ENCODE results near the gene ABCC1. TPM values are rescaled to one million over a fixed set of nuclear protein-coding genes. Genes with fewer than 3 reads are reported as not detected.

Gene ABCC1
- total RNA-seq, 1 experiment from 2014 or later = 56.4 TPM

DNA sequence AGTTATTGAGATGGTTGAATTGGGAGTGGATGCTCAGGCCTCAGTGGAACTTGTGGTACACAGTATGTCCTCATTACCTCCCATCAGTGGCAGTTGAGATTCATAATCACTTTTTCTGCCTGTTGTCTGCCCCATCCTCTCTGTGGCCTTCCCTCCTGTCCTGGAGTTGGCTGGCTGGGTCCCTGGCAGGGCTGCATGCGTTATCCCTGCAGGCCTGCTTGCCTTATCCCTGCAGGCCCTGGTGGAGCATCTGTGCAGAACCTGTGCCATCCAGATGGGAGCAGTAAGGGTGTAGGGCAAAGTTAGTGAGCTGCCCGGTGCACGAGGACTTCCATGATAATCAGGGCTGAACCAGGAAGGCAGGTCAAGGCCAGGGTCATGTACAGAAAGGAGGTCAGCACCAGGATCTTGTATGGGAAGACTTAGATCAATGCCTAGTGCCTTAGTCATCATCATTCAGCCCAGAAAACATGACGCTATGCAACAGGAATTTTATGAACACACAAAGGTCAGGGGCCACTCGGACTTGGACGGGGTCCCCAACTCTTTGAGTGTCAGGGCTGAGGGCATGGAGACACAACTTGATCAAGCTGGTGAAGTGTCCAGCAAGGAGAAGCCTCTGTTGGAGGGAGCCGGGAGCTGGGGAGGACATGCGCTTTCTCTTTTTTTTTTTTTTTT, 47.2 kb downstream of the ABCC1 start:
- Histone ChIP-seq H3K56ac (ENCODE audit: insufficient read length, low read depth, low read length) (no peak overlapping the region), H3K23ac (ENCODE audit: insufficient read length, low read depth, low read length) (no peak overlapping the region), H3K4me2 (ENCODE audit: insufficient read depth, insufficient read length, low read length) (no peak overlapping the region), H3K27ac (ENCODE audit: insufficient read length, low read depth, low read length) (no peak overlapping the region), H3K23me2 (ENCODE audit: insufficient read length, low read depth, low read length, poor library complexity, severe bottlenecking) (no peaks in the 10 kb centered on the region), H3K4ac (ENCODE audit: low read depth, low read length) (no peak overlapping the region), H2BK120ac (ENCODE audit: low read depth, low read length, poor library complexity, severe bottlenecking) (no peak overlapping the region), H3K18ac (ENCODE audit: insufficient read length, low read depth, low read length) (no peak overlapping the region), H3K9ac (ENCODE audit: extremely low read depth, insufficient read length, low read length) (no peak overlapping the region), H2AK5ac (ENCODE audit: insufficient read length, low read length) (no peak overlapping the region), H3K4me1 (ENCODE audit: insufficient read depth, low read length) (no peaks in the 10 kb centered on the region; the same call in 1 of the 2 replicates), H3K27me3 (ENCODE audit: insufficient read depth, low read length) (no peaks in the 10 kb centered on the region), H3K9me3 (ENCODE audit: control insufficient read depth, low read depth, low read length) (no peaks in the 10 kb centered on the region), H3K14ac (ENCODE audit: insufficient read depth, low read length) (no peak overlapping the region), H2BK15ac (ENCODE audit: low read depth, low read length) (no peak overlapping the region), H4K8ac (replicated peaks; ENCODE audit: insufficient read length, low read depth, low read length) (no peak overlapping the region), H3K79me2 (ENCODE audit: insufficient read depth, low read length) (peaks cover 10% of the 10 kb centered on the region; the same call in 1 of the 2 replicates), H3T11ph (ENCODE audit: low read length) (no peak overlapping the region), H4K5ac (ENCODE audit: insufficient read length, low read depth, low read length) (no peak overlapping the region), H2AFZ (ENCODE audit: low read length) (no peak overlapping the region), H4K20me1 (ENCODE audit: control insufficient read depth, insufficient read depth, insufficient read length) (no peaks in the 10 kb centered on the region), H3K79me1 (ENCODE audit: insufficient read depth, low read depth, low read length, poor library complexity, severe bottlenecking) (peaks cover 5% of the 10 kb centered on the region), H2BK12ac (ENCODE audit: insufficient read length, low read depth, low read length) (no peak overlapping the region), H2BK5ac (ENCODE audit: insufficient read length, low read length) (no peak overlapping the region), H4K91ac (ENCODE audit: insufficient read length, low read depth, low read length) (no peak overlapping the region), H2BK20ac (ENCODE audit: low read depth, low read length, poor library complexity, severe bottlenecking) (no peak overlapping the region)
- Mint-ChIP-seq H3K9me3 (no peaks in the 10 kb centered on the region), H3K27me3 (ENCODE audit: low read depth) (no peaks in the 10 kb centered on the region), H3K4me1 (peaks cover 23 to 26% of the 10 kb centered on the region in 2 experiments), H3K27ac (peak overlapping the region; percentile 48 to 96 (median 64); a peak in 5 of 7 replicates), H3K36me3 (ENCODE audit: insufficient read depth in 1 of 3, low read depth in 3 of 3) (peaks cover 2 to 18% (median 5%) of the 10 kb centered on the region in 3 experiments; a peak in 6 of 7 replicates), H3K4me3 (no peak overlapping the region; a peak in 1 of 5 replicates)
- DNase-seq = no peak
- WGBS (ENCODE audit: extremely low coverage, insufficient read length, low lambda C conversion rate) = no CpG with 5 or more reads among the region's 8 CpGs
- TF ChIP-seq, protein P1, sequence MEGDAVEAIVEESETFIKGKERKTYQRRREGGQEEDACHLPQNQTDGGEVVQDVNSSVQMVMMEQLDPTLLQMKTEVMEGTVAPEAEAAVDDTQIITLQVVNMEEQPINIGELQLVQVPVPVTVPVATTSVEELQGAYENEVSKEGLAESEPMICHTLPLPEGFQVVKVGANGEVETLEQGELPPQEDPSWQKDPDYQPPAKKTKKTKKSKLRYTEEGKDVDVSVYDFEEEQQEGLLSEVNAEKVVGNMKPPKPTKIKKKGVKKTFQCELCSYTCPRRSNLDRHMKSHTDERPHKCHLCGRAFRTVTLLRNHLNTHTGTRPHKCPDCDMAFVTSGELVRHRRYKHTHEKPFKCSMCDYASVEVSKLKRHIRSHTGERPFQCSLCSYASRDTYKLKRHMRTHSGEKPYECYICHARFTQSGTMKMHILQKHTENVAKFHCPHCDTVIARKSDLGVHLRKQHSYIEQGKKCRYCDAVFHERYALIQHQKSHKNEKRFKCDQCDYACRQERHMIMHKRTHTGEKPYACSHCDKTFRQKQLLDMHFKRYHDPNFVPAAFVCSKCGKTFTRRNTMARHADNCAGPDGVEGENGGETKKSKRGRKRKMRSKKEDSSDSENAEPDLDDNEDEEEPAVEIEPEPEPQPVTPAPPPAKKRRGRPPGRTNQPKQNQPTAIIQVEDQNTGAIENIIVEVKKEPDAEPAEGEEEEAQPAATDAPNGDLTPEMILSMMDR (conservative IDR thresholded peaks at IDR 0.05) = no peak
